ENCODE results near the gene TLK2.
"Not testable (repeated sequence)": the region's sequence is repeated elsewhere in the genome, so short reads cannot be mapped to it uniquely, and the experiment has no call there.

TLK2 gene

DNA sequence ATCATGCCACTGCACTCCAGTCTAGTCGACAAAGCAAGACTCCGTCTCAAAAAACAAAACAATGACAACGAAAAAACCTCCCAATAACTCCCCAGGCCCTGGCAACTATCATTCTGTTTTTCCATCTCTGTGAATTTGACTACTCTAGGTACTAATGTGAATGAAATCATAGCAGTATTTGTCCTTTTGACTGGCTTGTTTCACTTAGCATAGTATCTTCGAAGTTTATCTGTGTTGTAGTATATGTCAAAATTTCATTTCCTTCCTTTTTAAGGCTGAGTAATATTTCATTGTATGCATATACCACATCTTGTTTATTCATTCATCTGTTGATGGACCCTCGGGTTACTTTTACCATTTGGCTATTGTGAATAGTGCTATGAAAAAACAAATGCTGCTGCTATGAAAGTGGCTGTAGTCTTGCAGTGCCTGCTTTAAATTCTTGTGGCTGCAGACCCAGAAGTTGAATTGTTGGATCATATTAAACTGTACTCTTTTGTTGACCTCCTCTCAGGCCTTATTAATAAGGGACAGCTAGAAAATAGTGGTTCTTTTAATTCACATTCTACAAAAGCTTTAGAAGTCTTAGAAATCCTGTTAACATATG, 14.5 kb downstream of the TLK2 start:
- DNase-seq, result not testable (repeated sequence)

DNA sequence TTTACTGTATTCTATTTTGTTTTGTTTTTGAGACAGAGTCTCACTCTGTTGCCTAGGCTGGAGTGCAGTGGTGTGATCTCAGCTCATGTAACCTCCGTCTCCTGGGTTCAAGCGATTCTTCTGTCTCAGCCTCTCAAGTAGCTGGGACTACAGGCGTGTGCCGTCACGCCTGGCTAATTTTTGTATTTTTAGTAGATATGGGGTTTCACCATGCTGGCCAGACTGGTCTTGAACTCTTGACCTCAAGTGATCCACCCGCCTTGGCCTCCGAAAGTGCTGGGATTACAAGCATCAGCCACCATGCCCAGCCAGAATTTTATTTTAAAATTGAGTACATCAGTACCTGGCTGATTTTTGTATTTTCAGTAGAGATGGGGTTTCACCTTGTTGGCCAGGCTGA, 15.4 kb downstream of the TLK2 start:
- not testable (repeated sequence) for DNase-seq

DNA sequence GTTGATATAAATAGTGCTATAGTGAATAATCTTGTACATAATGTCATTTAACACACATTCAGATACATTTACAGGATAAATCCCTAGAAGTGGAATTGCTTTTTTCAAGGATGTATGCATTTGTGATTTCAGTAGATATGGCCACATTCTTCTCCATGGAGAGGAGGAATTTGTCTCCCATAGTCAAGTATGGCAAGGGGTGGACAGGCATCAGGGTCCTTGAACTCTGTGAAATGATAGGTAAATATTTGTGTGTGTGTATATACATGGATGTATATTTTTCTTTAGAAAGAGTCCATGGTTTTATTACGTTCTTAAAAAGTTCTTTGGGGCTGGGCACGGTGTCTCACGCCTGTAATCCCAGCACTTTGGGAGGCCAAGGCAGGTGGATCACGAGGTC, 17.7 kb downstream of the TLK2 start:
- not testable (repeated sequence) for DNase-seq

DNA sequence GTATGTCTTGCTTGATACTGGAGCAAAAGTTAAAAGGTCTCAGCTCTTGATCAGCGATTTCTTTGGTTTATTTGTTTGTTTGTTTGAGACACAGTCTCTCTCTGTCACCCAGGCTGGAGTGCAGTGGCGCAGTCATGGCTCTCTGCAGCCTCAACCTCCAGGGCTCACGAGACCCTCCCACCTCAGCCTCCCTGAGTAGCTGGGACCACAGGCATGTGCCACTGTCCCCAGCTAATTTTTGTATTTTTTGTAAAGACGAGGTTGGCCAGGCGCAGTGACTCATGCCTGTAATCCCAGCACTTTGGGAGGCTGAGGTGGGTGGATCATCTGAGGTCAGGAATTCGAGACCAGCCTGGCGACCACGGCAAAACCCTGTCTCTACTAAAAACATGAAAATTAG, 20.2 kb downstream of the TLK2 start:
- DNase-seq, result not testable (repeated sequence)

DNA sequence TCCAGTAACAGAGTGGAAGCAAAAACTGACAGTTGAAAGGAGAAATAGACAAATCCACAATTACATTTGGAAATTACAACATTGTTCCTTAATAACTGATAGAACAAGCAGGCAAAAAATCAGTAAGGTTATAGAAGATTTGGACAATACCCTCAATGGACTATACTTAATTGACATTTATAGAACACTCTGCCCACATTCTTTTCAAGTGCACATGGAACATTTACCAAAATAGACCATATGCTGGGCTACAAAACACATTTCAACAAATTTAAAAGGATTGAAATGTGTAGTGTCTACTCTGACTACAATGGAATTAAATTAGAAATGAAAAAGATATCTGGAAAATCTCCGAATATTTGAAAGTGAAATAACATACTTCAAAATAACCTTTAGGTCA, 21.8 kb downstream of the TLK2 start:
- DNase-seq, result not testable (repeated sequence)

DNA sequence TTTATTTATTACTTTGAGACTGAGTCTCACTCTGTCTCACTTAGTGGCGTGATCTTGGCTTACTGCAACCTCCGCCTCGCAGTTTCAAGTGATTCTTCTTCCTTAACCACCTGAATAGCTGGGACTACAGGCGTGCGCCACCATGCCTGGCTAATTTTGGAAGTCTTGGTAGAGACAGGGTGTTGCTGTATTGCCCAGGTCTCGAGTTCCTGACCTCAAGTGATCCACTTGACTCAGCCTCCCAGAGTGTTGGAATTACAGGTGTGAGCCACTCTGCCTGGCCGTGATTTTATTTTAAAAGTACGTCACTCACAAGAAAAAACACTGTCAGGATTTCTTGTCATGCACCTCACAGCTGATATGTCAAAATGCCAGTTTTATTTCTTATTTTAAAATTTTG, 26.2 kb downstream of the TLK2 start:
- DNase-seq, result not testable (repeated sequence)

DNA sequence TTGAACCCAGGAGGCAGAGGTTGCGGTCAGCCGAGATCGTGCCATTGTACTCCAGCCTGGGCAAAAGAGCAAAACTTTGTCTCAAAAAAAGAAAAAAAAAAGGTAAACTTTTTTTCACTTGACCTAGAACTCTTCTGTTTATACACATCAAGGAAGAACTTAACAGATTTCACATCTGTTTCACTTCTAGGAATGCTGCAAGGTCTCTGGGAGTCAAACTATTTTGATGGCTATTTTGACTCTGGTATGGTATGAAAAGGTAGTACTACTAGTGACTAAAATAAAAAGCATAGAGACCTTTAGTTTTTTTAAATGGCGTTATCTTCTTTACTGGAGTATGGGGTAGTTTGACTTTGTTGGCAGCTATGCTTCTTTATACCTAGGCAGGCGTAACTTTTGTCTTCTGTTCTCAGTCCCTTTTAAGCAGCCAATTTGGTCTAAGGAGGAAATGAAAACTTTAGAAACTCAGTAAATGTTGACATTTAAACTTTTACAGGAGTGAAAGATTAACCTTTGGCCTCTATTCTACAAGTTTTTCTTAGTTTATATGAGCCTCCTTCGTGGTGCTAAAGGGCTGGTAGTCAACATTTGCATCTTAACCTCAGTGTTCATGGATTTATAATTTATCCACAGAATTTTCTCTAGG, 28.7 kb downstream of the TLK2 start:
- not testable (repeated sequence) for DNase-seq

DNA sequence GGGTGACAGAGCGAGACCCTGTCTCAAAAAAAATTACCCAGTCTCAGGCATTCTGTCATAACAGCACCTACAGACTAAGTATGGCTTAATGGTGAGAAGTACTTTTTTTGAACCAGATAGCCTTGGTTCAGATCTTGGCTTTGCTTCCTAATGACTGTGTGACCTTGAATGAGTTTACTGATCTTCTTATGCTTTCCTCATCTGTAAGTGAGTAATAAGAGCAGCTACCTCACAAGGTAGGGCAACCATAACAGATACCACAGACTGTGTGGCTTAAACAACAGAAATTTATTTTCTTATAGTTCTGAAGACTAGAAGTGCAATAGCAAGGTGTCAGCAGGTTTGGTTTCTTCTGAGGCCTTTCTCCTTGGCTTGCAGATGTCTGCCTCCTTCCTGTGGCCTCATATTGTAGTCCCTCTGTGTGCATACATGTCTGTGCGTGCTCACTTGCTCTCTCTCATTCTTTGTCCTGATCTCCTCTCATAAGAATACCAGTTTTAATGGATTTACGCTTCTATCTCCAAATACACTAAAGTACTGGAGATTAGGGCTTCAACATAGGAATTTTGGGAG, 31.7 kb downstream of the TLK2 start:
- DNase-seq, result not testable (repeated sequence)

DNA sequence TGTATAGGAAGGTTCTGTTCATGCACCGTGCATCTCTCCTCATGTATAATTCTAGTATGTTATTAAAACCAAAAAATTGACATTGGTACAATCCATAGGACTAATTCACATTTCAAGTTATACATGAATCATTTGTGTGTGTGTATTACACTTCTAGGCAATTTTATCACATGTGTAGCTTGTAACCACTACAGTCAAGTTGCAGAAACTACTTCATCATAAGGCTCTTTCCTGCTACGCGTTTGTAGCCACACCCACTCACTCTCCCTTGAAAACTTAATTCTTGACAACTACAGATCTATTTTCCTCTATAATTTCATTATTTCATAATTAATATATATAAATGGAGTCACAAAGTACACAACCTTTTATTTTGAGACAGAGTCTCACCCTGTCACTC, 32.4 kb downstream of the TLK2 start:
- DNase-seq, result not testable (repeated sequence)

DNA sequence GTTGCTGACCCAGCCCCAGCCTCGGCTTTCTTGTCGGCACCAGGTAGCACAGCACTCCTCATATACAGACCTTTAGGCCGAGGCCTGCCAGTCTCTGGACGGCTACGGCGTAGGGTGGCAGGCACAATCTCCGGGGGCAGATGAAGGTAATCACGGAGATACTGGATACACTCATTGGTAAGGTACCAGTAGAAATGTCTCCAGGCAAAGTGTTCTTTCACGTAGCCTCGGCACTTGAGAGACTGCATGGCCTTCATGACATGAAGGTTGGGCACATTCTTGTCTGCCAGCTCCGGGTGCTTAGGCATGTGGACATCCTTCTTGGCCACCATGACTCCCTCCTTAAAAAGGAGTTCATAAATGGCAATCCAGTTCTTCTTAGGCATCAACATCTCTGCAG, 37.8 kb downstream of the TLK2 start:
- not testable (repeated sequence) for DNase-seq

DNA sequence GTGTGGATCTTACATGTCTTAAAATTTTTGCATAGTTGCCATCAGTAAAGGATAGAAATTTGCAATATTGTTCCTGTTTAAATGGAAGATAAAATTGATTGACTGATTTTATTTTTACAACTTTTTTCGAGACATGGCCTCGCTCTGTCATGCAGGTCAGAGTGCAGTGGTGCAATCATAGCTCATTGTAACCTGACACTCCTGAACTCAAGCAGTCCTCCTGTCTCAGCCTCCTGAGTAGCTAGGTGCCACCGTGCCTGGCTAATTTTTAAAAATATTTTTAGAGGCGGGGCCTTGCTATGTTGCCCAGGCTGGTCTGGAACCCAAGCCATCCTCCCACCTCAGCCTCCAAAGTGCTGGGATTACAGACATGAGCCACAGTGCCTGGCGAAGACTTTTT, 42.7 kb downstream of the TLK2 start:
- DNase-seq, result not testable (repeated sequence)

DNA sequence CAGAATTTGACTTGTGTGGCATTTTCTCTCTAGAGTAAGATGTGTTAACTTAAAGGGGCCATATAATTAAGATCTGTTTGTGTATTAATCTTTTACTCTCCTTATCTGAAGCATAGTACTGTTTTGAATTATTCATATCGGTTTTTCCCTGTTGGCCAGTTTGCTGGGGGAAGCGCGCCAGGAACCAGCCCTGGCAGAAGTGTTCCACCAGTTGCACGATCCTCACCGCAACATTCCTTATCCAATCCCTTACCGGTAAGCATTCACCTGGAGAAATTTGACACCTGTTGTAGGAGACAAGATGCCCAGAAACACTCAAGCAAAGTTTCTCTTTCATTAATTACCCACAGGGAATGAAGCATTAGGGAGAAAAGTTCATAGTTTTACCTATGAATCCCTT, 45.5 kb downstream of the TLK2 start:
- not testable (repeated sequence) for DNase-seq

DNA sequence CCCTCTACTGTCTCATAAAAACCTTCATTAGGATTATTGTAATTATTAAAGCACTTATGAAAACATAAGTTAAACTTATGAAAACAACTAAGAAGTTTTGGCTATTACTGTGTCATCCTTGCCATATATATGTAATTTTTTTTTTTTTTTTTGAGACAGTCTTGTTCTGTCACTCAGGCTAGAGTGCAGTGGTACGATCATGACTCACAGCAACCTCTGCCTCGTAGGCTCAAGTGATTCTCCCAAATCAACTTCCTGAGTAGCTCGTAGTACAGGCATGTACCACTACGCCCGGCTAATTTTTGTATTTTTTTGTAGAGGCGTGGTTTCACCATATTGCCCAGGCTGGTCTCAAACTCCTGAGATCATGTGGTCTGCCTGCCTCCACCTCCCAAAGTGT, 46.7 kb downstream of the TLK2 start:
- not testable (repeated sequence) for DNase-seq

DNA sequence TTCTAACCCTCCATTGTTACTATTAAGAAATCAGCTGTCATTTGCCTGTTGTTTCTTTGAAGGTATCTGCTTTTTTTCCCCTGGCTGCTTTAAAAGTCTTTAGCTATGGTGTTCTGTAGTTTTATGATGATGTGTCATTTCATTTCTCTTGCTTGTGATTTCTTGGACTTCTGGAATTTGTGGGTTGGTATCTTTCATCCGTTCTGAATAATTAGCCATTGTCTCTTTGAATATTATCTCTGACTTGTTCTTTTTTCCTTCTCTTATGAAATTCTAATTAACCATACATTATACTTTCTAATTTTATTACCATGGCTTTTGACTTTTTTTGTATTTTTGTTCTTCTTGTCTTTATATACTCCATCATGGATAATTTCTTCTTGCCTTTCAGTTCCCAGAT, 52.3 kb downstream of the TLK2 start:
- DNase-seq, result not testable (repeated sequence)

DNA sequence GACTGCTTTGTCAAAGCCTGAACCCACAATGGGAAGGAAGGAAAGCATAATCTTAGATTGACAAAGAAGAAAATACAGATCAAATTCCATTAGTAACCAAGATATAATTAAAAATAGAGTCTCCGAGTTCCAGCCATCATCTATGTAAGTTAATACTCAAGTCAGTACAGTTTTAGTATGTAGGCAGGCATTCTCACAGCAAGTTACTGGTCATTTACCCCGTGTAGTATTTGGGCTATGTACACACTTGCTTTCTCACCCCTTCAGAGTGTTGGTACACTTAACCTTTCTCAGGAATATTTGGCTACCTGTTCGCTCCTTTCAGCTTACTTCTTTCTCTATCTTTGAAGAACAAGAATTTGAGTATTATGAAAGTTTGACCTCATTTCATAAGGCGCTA, 57.9 kb downstream of the TLK2 start:
- DNase-seq, result not testable (repeated sequence)

DNA sequence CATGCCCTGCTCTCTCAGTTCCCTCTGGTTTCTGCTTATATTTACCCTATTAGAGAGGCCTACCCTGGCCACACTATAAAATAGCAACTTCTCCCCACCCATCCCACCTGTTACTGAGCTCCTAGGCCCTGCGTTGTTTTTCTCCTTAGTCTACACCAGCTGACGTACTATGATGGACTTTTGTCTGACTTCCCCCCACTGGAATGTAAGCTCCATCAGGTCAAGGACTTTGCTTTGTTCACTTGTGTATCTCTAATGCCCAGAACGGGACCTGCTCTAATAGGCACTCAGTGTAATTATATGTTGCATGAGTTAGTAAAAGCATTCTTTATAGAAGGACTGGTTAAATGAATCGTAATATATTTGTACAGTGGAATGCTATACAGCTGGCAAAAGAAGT, 62.4 kb downstream of the TLK2 start:
- DNase-seq, result not testable (repeated sequence)

DNA sequence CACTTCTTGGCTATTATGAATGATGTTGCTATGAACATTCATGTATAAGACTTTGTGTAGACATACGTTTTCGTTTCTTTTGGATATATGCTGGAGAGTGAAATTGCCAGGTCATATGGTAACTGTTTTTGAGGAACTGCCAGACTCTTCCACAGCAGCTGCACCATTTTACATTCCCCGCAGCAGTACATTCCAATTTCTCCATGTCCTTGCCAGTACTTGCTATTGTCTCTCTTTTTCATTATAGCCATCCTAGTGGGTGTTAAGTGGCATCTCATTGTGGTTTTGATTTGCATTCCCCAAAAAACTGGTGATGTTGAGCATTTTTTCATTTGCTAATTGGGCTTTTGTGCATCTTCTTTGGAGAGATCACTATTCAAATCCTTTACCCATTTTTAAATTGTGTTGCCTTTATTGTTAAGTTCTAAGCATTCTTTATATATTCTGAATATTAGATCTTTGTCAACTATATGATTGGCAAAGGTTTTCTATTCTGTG, 64.7 kb downstream of the TLK2 start:
- not testable (repeated sequence) for DNase-seq

DNA sequence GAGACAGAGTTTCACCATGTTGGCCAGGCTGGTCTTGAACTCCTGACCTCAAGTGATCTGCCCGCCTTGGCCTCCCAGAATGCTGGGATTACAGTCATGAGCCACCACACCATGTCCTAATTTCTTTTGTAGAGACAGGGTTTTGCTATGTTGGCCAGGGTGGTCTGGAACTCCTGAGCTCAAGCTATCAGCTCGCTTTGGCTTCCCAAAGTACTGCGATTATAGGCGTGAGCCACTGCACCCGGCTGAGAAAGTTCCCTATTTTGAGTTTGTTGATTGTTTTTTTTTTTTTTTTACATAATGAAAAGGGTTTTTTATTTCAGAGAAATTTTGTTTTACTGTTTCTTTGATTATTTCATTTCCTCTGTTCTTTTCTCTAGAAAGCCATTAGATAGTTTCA, 67.4 kb downstream of the TLK2 start:
- DNase-seq, result not testable (repeated sequence)

DNA sequence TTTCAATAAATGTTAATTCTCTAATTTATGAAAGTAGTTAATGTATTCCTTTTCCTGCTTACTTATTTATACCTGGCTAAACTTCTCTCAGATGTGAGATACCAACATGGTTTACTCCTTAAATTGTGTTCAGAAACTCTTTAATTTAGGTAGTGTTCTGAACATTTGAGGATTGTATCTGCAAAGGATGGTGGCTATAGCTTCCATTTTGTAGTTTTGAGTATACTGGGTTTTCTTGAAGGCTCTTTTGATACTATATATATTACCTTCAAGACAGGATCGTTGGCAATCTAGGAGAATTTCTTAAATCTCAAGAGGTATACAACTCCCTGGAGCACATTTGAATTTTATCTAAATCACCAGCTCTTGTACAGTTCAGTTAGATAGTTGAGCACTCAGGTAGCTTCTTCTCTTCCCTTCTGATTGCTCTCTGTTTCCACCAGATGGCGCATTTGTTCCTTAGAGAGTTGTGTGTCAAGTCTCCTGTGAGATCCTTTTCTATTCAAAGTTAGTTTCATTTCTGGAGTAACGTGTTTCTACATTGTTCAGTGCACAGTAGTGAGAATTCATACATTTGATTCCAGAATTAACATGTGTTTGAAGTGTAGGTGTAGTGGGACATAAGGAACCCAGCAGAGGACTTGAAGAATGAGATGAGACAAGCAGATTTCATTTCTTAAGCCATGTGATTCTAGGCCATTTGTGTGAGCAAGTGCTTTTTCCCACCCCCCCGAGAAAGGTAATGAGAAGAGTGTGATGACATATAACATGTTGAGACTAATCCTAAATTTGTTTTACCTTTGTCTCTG, 74.4 kb downstream of the TLK2 start:
- peak; percentile 75 for DNase-seq

DNA sequence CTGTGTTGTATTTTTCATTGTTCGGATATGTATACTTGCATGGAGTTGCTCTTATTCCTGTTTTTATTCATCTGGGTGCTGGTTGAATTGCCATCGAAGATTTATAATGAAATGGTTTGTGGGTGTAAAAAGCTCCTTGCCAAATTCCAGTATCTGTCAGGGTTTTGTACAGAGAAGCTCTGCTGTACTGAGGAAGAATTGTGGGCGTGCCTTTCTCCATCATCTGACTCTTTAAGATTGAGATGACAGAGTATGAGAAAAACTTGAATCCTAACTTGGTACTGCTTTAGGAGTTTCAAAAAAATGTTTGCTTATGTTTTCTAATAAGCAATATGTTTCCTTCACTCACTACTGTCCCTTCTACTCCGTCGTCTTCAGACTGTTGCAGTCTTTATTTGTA, 78.9 kb downstream of the TLK2 start:
- not testable (repeated sequence) for DNase-seq

DNA sequence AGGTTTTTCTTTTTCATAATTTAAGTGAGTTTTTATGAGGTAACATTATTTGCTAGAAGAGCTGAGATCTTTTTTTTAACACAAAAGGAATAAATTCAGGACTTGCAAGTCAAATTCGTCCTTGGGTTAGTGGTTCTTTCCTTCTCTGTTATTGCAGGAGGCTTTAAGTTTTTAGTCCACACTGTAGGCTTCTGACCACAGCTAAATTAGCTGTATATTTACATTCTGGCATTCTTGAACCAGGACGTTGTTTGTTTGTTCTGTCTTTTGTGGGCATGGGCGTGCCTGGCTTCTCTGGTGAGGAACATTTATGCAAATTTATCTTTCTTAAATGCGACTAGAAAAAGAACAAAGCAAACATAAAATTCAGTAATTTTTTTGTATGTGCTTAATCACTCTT, 80.3 kb downstream of the TLK2 start:
- DNase-seq, result not testable (repeated sequence)

DNA sequence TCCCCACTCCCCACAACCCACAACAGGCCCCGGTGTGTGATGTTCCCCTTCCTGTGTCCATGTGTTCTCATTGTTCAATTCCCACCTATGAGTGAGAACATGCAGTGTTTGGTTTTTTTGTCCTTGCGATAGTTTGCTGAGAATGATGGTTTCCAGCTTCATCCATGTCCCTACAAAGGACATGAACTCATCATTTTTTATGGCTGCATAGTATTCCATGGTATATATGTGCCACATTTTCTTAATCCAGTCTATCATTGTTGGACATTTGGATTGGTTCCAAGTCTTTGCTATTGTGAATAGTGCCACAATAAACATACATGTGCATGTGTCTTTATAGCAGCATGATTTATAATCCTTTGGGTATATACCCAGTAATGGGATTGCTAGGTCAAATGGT, 82.3 kb downstream of the TLK2 start:
- DNase-seq, result not testable (repeated sequence)

DNA sequence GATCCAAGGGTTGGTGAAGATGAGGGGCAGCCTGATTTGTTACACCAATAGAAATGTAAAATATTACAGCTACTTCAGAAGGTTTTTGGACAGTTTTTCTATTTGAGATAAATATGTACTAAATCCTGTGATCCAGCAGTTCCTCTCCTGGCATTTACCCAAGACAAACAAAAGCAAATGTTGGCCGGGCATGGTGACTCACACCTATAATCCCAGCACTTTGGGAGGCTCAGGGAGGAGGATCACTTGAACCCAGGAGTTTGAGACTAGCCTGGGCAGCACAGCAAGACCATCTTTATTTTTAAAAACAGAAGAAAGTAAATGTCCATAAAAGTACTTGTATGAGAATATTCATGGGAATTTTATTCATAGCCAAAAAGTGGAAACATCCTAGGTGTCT, 84.0 kb downstream of the TLK2 start:
- no peak for DNase-seq
